GM23338 (cell line): Measurements from ENCODE around the gene TMEM138. TPM values are rescaled to one million over a fixed set of nuclear protein-coding genes. Genes with fewer than 3 reads are reported as not detected.

ENCODE experiments used
- ATAC-seq: fragments of 200-7000 bp; cut with Tn5 transposase; 3 replicates; pipeline ENCODE4 v1.9.1; 2020
- DNase-seq: peaks from one replicate; pipeline ENCODE4 v3.0.0-alpha.2; 2015; ENCODE audit warnings: low spot score
- H2AFZ ChIP-seq: fragments of 200-600 bp; sonication (generic); 2 replicates; pipeline ENCODE4 v1.8.0; 2016; ENCODE audit warnings: antibody characterized with exemption, mild to moderate bottlenecking, moderate library complexity
- H3F3A ChIP-seq: fragments of 200-600 bp; sonication (generic); replicated peaks from 2 replicates; pipeline ENCODE4 v1.8.0; 2017; ENCODE audit warnings: antibody characterized with exemption, mixed run types, low read depth
- H3K27ac ChIP-seq: fragments of 200-600 bp; sonication (generic); 2 replicates; pipeline ENCODE4 v1.6.1; 2016; ENCODE audit warnings: low read depth
- H3K27me3 ChIP-seq: fragments of 200-600 bp; sonication (generic); 2 replicates; pipeline ENCODE4 v1.8.0; 2016; ENCODE audit warnings: mild to moderate bottlenecking, mixed run types, moderate library complexity; ENCODE audit not compliant: insufficient read depth
- H3K36me3 ChIP-seq: fragments of 200-600 bp; sonication (generic); 2 replicates; pipeline ENCODE4 v1.8.0; 2016; ENCODE audit warnings: mild to moderate bottlenecking; ENCODE audit not compliant: insufficient read depth
- H3K4me1 ChIP-seq: fragments of 200-600 bp; sonication (generic); 2 replicates; pipeline ENCODE4 v1.8.0; 2016; ENCODE audit warnings: mild to moderate bottlenecking, moderate library complexity; ENCODE audit not compliant: insufficient read depth
- H3K4me2 ChIP-seq: fragments of 200-600 bp; sonication (generic); 2 replicates; pipeline ENCODE4 v1.7.1; 2017; ENCODE audit warnings: mixed run types
- H3K4me3 ChIP-seq: fragments of 200-600 bp; sonication (generic); 2 replicates; pipeline ENCODE4 v1.6.1; 2016; ENCODE audit warnings: mixed run types
- H3K79me2 ChIP-seq: fragments of 200-600 bp; sonication (generic); replicated peaks from 2 replicates; pipeline ENCODE4 v1.8.0; 2017; ENCODE audit warnings: mild to moderate bottlenecking; ENCODE audit not compliant: insufficient read depth
- H3K9me2 ChIP-seq: fragments of 200-600 bp; sonication (generic); 2 replicates; pipeline ENCODE4 v1.8.0; 2017; ENCODE audit not compliant: insufficient read depth
- H4K20me1 ChIP-seq: fragments of 200-600 bp; sonication (generic); replicated peaks from 2 replicates; pipeline ENCODE4 v1.8.0; 2017; ENCODE audit warnings: mild to moderate bottlenecking; ENCODE audit not compliant: insufficient read depth
- H3K27ac Mint-ChIP-seq: 2 replicates; pipeline ENCODE4 v1.8.0; 2020; ENCODE audit warnings: inconsistent platforms, mild to moderate bottlenecking, moderate library complexity, mixed read lengths
- H3K27me3 Mint-ChIP-seq: 3 replicates; pipeline ENCODE4 v1.8.0; 2022; ENCODE audit warnings: low read depth, mild to moderate bottlenecking, moderate library complexity, mixed read lengths, inconsistent platforms; ENCODE audit not compliant: insufficient read depth, poor library complexity
- H3K36me3 Mint-ChIP-seq: 3 replicates; pipeline ENCODE4 v1.8.0; 2021; ENCODE audit warnings: low read depth, mild to moderate bottlenecking, inconsistent platforms, moderate library complexity, mixed read lengths
- H3K4me1 Mint-ChIP-seq: 3 replicates; pipeline ENCODE4 v1.8.0; 2020; ENCODE audit warnings: mild to moderate bottlenecking, inconsistent platforms, mixed read lengths
- H3K4me3 Mint-ChIP-seq: 3 replicates; pipeline ENCODE4 v1.8.0; 2021; ENCODE audit warnings: moderate library complexity, mild to moderate bottlenecking, inconsistent platforms, mixed read lengths
- H3K9me3 Mint-ChIP-seq: 3 replicates; pipeline ENCODE4 v1.8.0; 2020; ENCODE audit warnings: moderate library complexity, mild to moderate bottlenecking, inconsistent platforms, mixed read lengths
- CREB1 ChIP-seq: fragments of 250-450 bp; sonication (Bioruptor Pico); IDR thresholded peaks from 2 replicates; pipeline ENCODE4 v1.5.0; 2020; ENCODE audit warnings: low read depth, mild to moderate bottlenecking, moderate library complexity
- ETS1 ChIP-seq: IDR thresholded peaks from 2 replicates; pipeline ENCODE4 v1.6.1; 2016; ENCODE audit warnings: antibody characterized with exemption
- EZH2 ChIP-seq: fragments of 200-600 bp; sonication (generic); IDR thresholded peaks from one replicate; pipeline ENCODE4 v1.8.0; 2017; ENCODE audit warnings: antibody characterized with exemption, mild to moderate bottlenecking, low read depth; ENCODE audit not compliant: unreplicated experiment
- EZH2phosphoT487 ChIP-seq: fragments of 200-600 bp; sonication (generic); IDR thresholded peaks from one replicate; pipeline ENCODE4 v1.8.1; 2018; ENCODE audit warnings: antibody characterized with exemption; ENCODE audit not compliant: unreplicated experiment
- NANOG ChIP-seq: IDR thresholded peaks from 2 replicates; pipeline ENCODE4 v1.6.1; 2016; ENCODE audit warnings: antibody characterized with exemption, borderline replicate concordance
- POLR2AphosphoS5 ChIP-seq: IDR thresholded peaks from 2 replicates; pipeline ENCODE4 v1.6.1; 2016; ENCODE audit warnings: antibody characterized with exemption, low read depth
- REST ChIP-seq: IDR thresholded peaks from one replicate; pipeline ENCODE4 v1.6.1; 2018; ENCODE audit warnings: antibody characterized with exemption; ENCODE audit not compliant: unreplicated experiment
- STAT1 ChIP-seq: IDR thresholded peaks from one replicate; pipeline ENCODE4 v1.6.1; 2016; ENCODE audit warnings: antibody characterized with exemption; ENCODE audit not compliant: unreplicated experiment
- ZNF114 ChIP-seq: fragments of 250-450 bp; sonication (Bioruptor Pico); IDR thresholded peaks from 2 replicates; pipeline ENCODE4 v1.5.0; 2020; ENCODE audit warnings: mild to moderate bottlenecking, moderate library complexity
- ZNF331 ChIP-seq: fragments of 250-450 bp; sonication (Bioruptor Pico); IDR thresholded peaks from 2 replicates; pipeline ENCODE4 v1.5.0; 2020; ENCODE audit warnings: low read depth, mild to moderate bottlenecking, moderate library complexity
- ZNF462 ChIP-seq: fragments of 250-450 bp; sonication (Bioruptor Pico); IDR thresholded peaks from 2 replicates; pipeline ENCODE4 v1.5.0; 2020; ENCODE audit warnings: mild to moderate bottlenecking, moderate library complexity
- polyA plus RNA-seq: library from polyadenylated mRNA; unstranded; fragments of >200 nt; fragmentation: Nextera tagmentation; extraction: Ambion mirVana; gene quantifications from 2 replicates; pipeline ENCODE4 v1.2.1, GENCODE V29; 2016
- total RNA-seq: library from RNA; depleted of rRNA; stranded (reverse); fragments of >200 nt; shearing (Covaris generic); gene quantifications from 2 replicates; pipeline ENCODE4 v1.2.3, GENCODE V29; 2014

The TMEM138 gene
- total and polyA plus RNA-seq, 2 experiments from 2014 or later = 30.2 to 32.1 TPM

- TF ChIP-seq ETS1 (no peak), NANOG (no peak), EZH2 (no peak)
Measured at GRCh38 chr11:61406991-61407728, 45.0 kb downstream of the TMEM138 start (continued).

- H3K4me1 Mint-ChIP-seq = no peaks in the 10 kb centered on the region
- H3K27me3 Mint-ChIP-seq = no peaks in the 10 kb centered on the region
- H3K4me3 Mint-ChIP-seq = no peak overlapping the region
- H3K27ac Mint-ChIP-seq = no peak overlapping the region
- no peak overlapping the region; the same call in 1 of the 2 replicates for H3K27ac ChIP-seq
- no peak overlapping the region for H2AFZ ChIP-seq
- no peak for ATAC-seq
- H4K20me1 ChIP-seq = peaks cover 58% of the 10 kb centered on the region
- H3K9me3 Mint-ChIP-seq = no peaks in the 10 kb centered on the region
- no peaks in the 10 kb centered on the region for H3K4me1 ChIP-seq
- no peaks in the 10 kb centered on the region for H3K9me2 ChIP-seq
- H3K36me3 Mint-ChIP-seq = peaks cover 97% of the 10 kb centered on the region
- H3F3A ChIP-seq = peaks cover 31% of the 10 kb centered on the region
- H3K79me2 ChIP-seq = peaks cover 13% of the 10 kb centered on the region
- TF ChIP-seq ZNF462 (CRISPR knock-in tag) (no peak), CREB1 (CRISPR knock-in tag) (no peak), ETS1 (no peak), ZNF114 (CRISPR knock-in tag) (no peak), ZNF331 (CRISPR knock-in tag) (no peak), EZH2phosphoT487 (no peak), REST (no peak), NANOG (no peak), STAT1 (no peak), POLR2AphosphoS5 (no peak)
- no peaks in the 10 kb centered on the region for H3K27me3 ChIP-seq
- H3K4me3 ChIP-seq = no peak overlapping the region
- H3K36me3 ChIP-seq = peaks cover 85% of the 10 kb centered on the region
- H3K4me2 ChIP-seq = no peak overlapping the region
- no peak for DNase-seq
Measured at GRCh38 chr11:61411589-61411988, 49.4 kb downstream of the TMEM138 start.
